Epidermal melanocyte (primary cell): ENCODE measurements around the gene TNP2.

Experiments used
- DNase-seq: peaks from one replicate; pipeline ENCODE4 v3.0.0; 2011; ENCODE audit warnings: low spot score; ENCODE audit not compliant: insufficient read length

Gene TNP2

GRCh38 chr16:11240636-11241473, 28.3 kb downstream of the TNP2 start:
- no peak for DNase-seq

- no peak for DNase-seq
Observed at GRCh38 chr16:11239644-11240632, 29.2 kb downstream of the TNP2 start.

- DNase-seq: no peak
Observed at GRCh38 chr16:11238272-11239202, 30.6 kb downstream of the TNP2 start.

GRCh38 chr16:11236461-11237254, 32.5 kb downstream of the TNP2 start:
- DNase-seq: no peak

GRCh38 chr16:11235703-11235991, 33.5 kb downstream of the TNP2 start:
- no peak for DNase-seq

- no peak for DNase-seq
Observed at GRCh38 chr16:11234884-11235702, 34.0 kb downstream of the TNP2 start.

GRCh38 chr16:11233727-11234376, 35.3 kb downstream of the TNP2 start:
- no peak for DNase-seq

- DNase-seq: no peak
Observed at GRCh38 chr16:11232852-11233726, 36.0 kb downstream of the TNP2 start.

GRCh38 chr16:11232302-11232851, 36.7 kb downstream of the TNP2 start:
- DNase-seq: no peak

GRCh38 chr16:11231367-11231970, 37.7 kb downstream of the TNP2 start:
- no peak for DNase-seq

- no peak for DNase-seq
Observed at GRCh38 chr16:11229906-11230305, 39.2 kb downstream of the TNP2 start.

GRCh38 chr16:11229432-11229831, 39.7 kb downstream of the TNP2 start:
- DNase-seq: no peak

- DNase-seq: no peak
Observed at GRCh38 chr16:11225677-11226549, 43.2 kb downstream of the TNP2 start.

GRCh38 chr16:11224894-11225676, 44.0 kb downstream of the TNP2 start:
- DNase-seq: no peak

- no peak for DNase-seq
Observed at GRCh38 chr16:11224096-11224893, 44.8 kb downstream of the TNP2 start.
